Measurements from ENCODE around the gene CACNA1H. TPM values are rescaled to one million over a fixed set of nuclear protein-coding genes. Genes with fewer than 3 reads are reported as not detected.

CACNA1H gene
- total RNA-seq, 1 donor from 2014 or later: 0.09 TPM

GRCh38 chr16:1216681-1217400 is 63.9 kb downstream of the CACNA1H start:
- Mint-ChIP-seq H3K27me3 (ENCODE audit: low read depth) (no peaks in the 10 kb centered on the region), H3K9me3 (no peaks in the 10 kb centered on the region)

GRCh38 chr16:1217526-1217925 is 64.6 kb downstream of the CACNA1H start:
- no peaks in the 10 kb centered on the region for H3K4me1 Mint-ChIP-seq (ENCODE audit: low read depth)
- intact Hi-C loops (cut with micrococcal nuclease): no loop called here
- H3K36me3 Mint-ChIP-seq (ENCODE audit: low read depth): no peaks in the 10 kb centered on the region
- no peak overlapping the region for H3K27ac Mint-ChIP-seq
- H3K9me3 Mint-ChIP-seq: no peaks in the 10 kb centered on the region
- no peak for DNase-seq (ENCODE audit: low spot score)
- no peaks in the 10 kb centered on the region for H3K27me3 Mint-ChIP-seq (ENCODE audit: low read depth)
- H3K4me3 Mint-ChIP-seq (ENCODE audit: low read depth): no peak overlapping the region

More at GRCh38 chr16:1216681-1217400, 63.9 kb downstream of the CACNA1H start:
- no peak for DNase-seq (ENCODE audit: low spot score)
- no peak overlapping the region for H3K27ac Mint-ChIP-seq
- no peaks in the 10 kb centered on the region for H3K4me1 Mint-ChIP-seq (ENCODE audit: low read depth)
- H3K36me3 Mint-ChIP-seq (ENCODE audit: low read depth): no peaks in the 10 kb centered on the region
- H3K4me3 Mint-ChIP-seq (ENCODE audit: low read depth): no peak overlapping the region
- intact Hi-C loops (cut with micrococcal nuclease): no loop called here

- Mint-ChIP-seq H3K9me3 (no peaks in the 10 kb centered on the region), H3K4me1 (ENCODE audit: low read depth) (no peaks in the 10 kb centered on the region), H3K27me3 (ENCODE audit: low read depth) (no peaks in the 10 kb centered on the region), H3K27ac (no peak overlapping the region), H3K4me3 (ENCODE audit: low read depth) (no peak overlapping the region), H3K36me3 (ENCODE audit: low read depth) (no peaks in the 10 kb centered on the region)
- intact Hi-C loops (cut with micrococcal nuclease): no loop called here
- DNase-seq (ENCODE audit: low spot score): no peak
These were observed 65.4 kb downstream of the CACNA1H start for GRCh38 chr16:1218061-1218929.

GRCh38 chr16:1218930-1219611 is 66.2 kb downstream of the CACNA1H start:
- H3K27ac Mint-ChIP-seq: no peak overlapping the region
- no peaks in the 10 kb centered on the region for H3K27me3 Mint-ChIP-seq (ENCODE audit: low read depth)
- no peaks in the 10 kb centered on the region for H3K36me3 Mint-ChIP-seq (ENCODE audit: low read depth)
- DNase-seq (ENCODE audit: low spot score): no peak
- no peaks in the 10 kb centered on the region for H3K9me3 Mint-ChIP-seq
- H3K4me3 Mint-ChIP-seq (ENCODE audit: low read depth): no peak overlapping the region
- H3K4me1 Mint-ChIP-seq (ENCODE audit: low read depth): no peaks in the 10 kb centered on the region
- intact Hi-C loops (cut with micrococcal nuclease): no loop called here

GRCh38 chr16:1220098-1220728 is 67.3 kb downstream of the CACNA1H start:
- intact Hi-C loops (cut with micrococcal nuclease): no loop called here
- no peaks in the 10 kb centered on the region for H3K9me3 Mint-ChIP-seq
- no peaks in the 10 kb centered on the region for H3K36me3 Mint-ChIP-seq (ENCODE audit: low read depth)
- no peaks in the 10 kb centered on the region for H3K4me1 Mint-ChIP-seq (ENCODE audit: low read depth)
- H3K27ac Mint-ChIP-seq: no peak overlapping the region
- DNase-seq (ENCODE audit: low spot score): no peak
- no peaks in the 10 kb centered on the region for H3K27me3 Mint-ChIP-seq (ENCODE audit: low read depth)
- H3K4me3 Mint-ChIP-seq (ENCODE audit: low read depth): no peak overlapping the region

- Mint-ChIP-seq H3K4me3 (ENCODE audit: low read depth) (no peak overlapping the region), H3K9me3 (no peaks in the 10 kb centered on the region), H3K36me3 (ENCODE audit: low read depth) (no peaks in the 10 kb centered on the region), H3K27ac (no peak overlapping the region), H3K27me3 (ENCODE audit: low read depth) (no peaks in the 10 kb centered on the region), H3K4me1 (ENCODE audit: low read depth) (no peaks in the 10 kb centered on the region)
- intact Hi-C loops (cut with micrococcal nuclease): no loop called here
- no peak for DNase-seq (ENCODE audit: low spot score)
These were observed 68.1 kb downstream of the CACNA1H start for GRCh38 chr16:1220841-1221627.

- no peaks in the 10 kb centered on the region for H3K9me3 Mint-ChIP-seq
- H3K27ac Mint-ChIP-seq: no peak overlapping the region
- H3K36me3 Mint-ChIP-seq (ENCODE audit: low read depth): no peaks in the 10 kb centered on the region
- no peak for DNase-seq (ENCODE audit: low spot score)
- intact Hi-C loops (cut with micrococcal nuclease): no loop called here
- no peaks in the 10 kb centered on the region for H3K4me1 Mint-ChIP-seq (ENCODE audit: low read depth)
- H3K4me3 Mint-ChIP-seq (ENCODE audit: low read depth): no peak overlapping the region
- H3K27me3 Mint-ChIP-seq (ENCODE audit: low read depth): no peaks in the 10 kb centered on the region
These were observed 69.0 kb downstream of the CACNA1H start for GRCh38 chr16:1221628-1222552.

GRCh38 chr16:1222553-1223354 is 69.8 kb downstream of the CACNA1H start:
- H3K27ac Mint-ChIP-seq: no peak overlapping the region
- intact Hi-C loops (cut with micrococcal nuclease): no loop called here
- no peaks in the 10 kb centered on the region for H3K9me3 Mint-ChIP-seq
- no peaks in the 10 kb centered on the region for H3K36me3 Mint-ChIP-seq (ENCODE audit: low read depth)
- H3K27me3 Mint-ChIP-seq (ENCODE audit: low read depth): no peaks in the 10 kb centered on the region
- H3K4me1 Mint-ChIP-seq (ENCODE audit: low read depth): no peaks in the 10 kb centered on the region
- H3K4me3 Mint-ChIP-seq (ENCODE audit: low read depth): no peak overlapping the region
- no peak for DNase-seq (ENCODE audit: low spot score)

- Mint-ChIP-seq H3K4me3 (ENCODE audit: low read depth) (no peak overlapping the region), H3K9me3 (no peaks in the 10 kb centered on the region), H3K27me3 (ENCODE audit: low read depth) (no peaks in the 10 kb centered on the region), H3K36me3 (ENCODE audit: low read depth) (no peaks in the 10 kb centered on the region), H3K27ac (no peak overlapping the region), H3K4me1 (ENCODE audit: low read depth) (no peaks in the 10 kb centered on the region)
- intact Hi-C loops (cut with micrococcal nuclease): no loop called here
- DNase-seq (ENCODE audit: low spot score): no peak
These were observed 70.7 kb downstream of the CACNA1H start for GRCh38 chr16:1223355-1224214.

- Mint-ChIP-seq H3K4me1 (ENCODE audit: low read depth) (no peaks in the 10 kb centered on the region), H3K36me3 (ENCODE audit: low read depth) (no peaks in the 10 kb centered on the region), H3K27ac (no peak overlapping the region), H3K4me3 (ENCODE audit: low read depth) (no peak overlapping the region), H3K9me3 (no peaks in the 10 kb centered on the region), H3K27me3 (ENCODE audit: low read depth) (no peaks in the 10 kb centered on the region)
- DNase-seq (ENCODE audit: low spot score): no peak
- intact Hi-C loops (cut with micrococcal nuclease): no loop called here
These were observed 71.7 kb downstream of the CACNA1H start for GRCh38 chr16:1224558-1224957.
